HG03066 (cell line): ENCODE results near the gene SIL1.
"Not testable (repeated sequence)": the region's sequence is repeated elsewhere in the genome, so short reads cannot be mapped to it uniquely, and the experiment has no call there.

Source experiments
- ATAC-seq: cut with Tn5 transposase; IDR thresholded peaks from one replicate; pipeline ENCODE4 v1.9.1; 2021; ENCODE audit warnings: low read depth; ENCODE audit not compliant: unreplicated experiment

Gene SIL1

DNA sequence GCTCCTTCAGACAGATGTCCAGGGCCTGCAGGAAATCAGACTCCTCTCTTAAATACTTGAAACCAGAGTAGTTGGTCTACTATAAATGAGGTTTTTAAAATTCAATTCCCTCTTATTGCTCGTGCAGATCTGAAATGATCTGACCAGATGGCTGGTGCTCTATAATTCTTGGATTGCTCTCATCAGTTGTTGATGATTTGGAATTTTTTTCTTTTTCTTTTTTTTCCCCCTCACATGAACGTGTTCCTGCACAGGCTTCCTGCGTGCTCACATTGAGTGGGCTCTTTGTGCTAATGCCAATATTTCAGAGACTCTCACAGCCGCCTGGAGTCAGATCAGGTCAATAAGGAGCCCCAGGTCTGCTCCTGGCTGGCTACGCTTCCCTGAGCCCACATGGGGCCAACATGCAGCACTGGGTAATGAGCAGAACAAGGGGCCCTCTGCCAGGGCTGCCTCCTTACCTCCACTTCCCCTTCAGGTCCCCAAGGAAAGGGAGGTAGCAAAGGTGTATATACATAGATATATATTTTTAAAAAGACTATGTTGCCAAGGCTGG lies 82.0 kb downstream of the SIL1 start:
- ATAC-seq: no peak

DNA sequence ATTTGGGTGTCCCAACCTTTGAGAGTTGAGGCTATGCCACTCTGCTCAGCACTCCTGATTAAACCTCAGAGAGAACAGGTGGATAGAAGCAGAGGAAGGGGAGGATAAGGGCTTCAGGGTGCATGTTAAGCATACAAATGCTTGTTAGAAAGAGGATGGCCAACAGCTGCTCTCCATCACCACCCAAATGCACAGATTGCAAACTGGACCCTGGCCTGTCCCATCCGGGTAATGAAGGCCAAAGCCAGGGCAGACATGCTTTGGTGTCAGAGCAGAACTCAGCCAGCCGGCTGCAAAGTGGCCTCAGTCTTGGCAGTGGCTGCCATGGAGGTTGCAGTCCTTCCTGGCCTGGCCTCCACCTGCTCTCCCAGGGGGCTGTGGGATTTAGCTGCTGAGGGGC lies 84.3 kb downstream of the SIL1 start:
- ATAC-seq: no peak

DNA sequence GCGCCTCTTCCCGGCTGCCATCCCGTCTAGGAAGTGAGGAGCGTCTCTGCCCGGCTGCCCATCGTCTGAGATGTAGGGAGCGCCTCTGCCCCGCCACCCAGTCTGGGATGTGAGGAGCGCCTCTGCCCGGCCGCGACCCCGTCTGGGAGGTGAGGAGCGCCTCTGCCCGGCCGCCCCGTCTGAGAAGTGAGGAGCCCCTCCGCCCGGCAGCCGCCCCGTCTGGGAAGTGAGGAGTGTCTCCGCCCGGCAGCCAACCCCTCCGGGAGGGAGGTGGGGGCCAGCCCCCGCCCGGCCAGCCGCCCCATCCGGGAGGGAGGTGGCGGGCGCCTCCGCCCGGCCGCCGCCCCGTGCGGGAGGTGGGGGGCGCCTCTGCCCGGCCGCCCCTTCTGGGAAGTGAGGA lies 85.8 kb downstream of the SIL1 start:
- ATAC-seq: not testable (repeated sequence)

DNA sequence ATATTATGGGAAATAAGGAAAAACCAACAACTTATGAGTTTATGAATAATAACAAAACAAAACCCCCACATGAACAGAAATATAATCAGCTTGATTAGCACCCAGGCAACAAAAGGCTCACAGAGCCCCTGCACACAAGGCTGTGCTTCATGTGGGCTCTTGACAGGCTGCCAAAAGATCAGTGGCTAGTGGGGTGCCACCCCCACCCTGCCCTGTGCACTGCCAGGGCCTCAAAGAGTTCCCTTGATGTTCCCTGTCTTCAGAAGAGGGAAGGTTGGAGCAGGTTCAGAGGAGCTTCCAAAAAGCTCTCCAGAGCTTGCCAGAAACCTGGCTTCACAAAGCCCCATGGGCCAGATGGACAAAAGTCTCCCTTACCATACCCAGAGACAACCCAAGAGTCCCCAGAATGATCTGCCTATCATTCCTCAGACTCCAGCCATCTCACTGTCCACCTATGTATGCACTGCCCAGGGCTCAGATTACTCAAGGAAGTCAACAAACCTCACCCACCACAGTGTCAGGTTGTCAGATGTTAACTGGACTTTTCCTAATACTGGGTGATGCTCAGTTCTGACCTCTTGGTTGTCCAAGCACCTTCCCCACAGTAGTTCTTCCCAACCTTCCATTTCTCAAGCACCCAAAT lies 87.5 kb downstream of the SIL1 start:
- no peak for ATAC-seq

DNA sequence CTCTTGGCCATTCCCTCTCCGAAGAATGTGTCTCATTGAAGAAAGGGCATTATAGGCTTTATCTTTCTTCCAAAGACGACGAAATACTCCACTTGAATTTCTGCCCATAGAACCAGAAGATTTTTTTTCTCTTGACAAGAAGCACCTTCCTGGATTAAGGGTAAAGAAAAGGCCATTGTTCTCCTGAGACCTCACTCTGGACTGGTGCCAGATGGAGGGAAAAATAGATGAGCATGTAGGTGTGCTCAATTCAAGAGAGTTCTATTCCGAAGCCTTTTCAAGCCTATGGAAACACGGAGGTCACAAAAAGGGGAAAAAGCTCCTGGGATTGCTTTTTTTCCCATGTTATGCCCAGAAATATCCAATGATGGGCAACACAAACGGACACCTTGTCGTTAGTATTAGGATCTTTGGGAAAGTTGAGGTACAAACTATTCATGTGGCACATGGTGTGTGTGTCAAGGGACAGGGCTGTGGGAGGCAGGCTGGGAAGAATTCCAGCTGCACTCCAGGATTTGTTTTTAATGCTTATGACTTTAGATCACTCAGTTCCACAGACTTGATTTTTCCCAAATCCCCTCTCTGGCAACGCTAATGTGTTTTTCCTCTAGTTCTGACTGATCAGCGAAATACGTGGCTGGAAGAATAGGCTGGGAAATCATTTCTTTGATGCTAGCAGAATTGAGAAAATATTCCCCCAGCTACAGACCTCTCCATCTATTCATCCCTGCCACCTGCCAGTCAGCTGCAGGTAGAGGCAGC lies 89.9 kb downstream of the SIL1 start:
- ATAC-seq: no peak

DNA sequence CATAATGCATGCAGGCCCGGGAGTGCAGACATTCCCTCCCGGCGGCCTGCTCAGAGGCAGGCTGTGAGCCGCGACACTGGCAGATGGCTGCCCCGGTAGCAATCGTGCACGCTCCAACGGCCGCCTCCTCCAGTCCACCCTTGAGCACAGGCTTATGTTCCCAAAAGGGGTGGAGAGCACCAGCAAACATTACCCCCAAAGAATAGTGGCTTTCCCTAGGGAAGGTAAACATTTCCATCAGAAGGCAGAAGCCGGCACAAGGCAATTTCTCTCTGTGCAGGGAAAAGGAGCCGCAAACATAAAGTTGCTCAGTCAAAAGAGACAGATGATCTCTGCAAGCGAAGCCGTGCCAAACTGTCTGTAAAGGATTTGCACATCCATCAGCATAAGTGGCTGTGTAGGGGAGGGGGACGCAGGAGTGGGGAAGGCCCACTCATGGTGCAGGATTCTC lies 92.5 kb downstream of the SIL1 start:
- ATAC-seq: no peak

DNA sequence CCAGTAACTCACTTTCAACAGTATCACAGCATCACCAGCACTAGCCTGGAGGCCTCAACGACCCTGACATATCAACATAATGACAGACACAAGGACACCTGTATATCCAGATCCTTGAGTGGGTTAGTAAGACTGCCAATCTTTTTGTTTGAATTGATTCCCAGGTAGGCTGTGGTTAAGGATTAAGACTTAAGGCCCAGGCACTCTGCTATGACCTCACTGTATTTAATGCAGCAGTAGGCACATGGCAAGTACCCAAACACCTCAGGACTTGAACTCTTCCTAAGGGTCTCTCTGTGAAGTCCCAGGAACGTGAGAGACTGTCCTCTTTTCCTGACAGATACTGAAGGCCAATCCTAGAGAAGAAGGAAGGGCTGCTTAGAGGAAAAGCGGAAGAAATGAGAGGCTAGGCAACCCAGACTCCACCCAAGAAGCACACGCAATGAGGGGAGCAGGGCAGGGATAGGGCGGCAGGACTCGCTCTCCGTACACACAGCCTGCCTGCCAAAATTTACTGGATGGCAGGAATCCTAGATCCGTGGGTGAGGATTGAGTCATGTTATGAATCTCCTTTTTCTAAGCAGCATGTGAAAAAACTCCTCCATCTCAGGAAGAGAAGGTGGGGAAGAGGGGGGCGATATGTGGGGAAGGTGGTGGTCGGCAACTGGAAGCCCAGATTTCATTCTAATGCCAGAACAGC lies 93.4 kb downstream of the SIL1 start:
- ATAC-seq: no peak

DNA sequence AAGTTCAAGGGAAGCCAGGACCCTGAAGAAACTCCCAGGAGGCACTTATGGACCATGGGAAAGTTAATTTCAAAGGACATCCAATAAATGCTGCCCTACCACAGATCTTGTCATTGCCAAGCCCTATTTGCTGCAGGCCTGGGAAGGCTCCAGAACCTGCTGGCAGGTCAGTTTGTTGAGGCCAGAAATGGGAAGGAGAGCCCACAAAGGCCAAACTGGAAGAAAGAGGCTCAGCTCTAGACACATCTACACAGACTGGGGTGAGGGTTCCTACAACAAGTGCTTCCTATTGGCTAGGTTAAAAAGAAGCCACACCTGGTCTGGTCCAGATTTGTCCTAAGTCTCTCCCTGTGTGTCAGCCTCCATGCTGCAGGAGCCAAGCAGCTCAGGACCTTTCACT lies 94.4 kb downstream of the SIL1 start:
- ATAC-seq: no peak

DNA sequence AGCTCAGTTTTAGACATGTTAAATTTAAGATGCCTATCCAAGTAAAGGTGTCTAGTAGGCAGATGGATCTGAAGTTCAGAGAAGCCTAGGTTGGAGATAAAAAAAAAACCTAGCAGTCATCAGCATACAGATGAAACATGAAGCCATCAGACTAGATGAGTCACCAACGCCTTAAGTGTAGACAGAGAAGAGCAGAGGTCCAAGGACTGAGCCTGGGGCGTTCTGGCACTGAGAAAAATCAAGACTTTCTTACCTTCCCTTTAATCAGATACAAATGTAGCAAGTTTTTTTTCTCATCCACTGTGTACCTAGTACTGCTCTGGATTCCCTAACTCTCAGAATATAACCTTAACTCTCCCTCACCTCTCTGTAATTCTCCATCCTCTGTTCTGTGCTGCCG lies 97.3 kb downstream of the SIL1 start:
- ATAC-seq: no peak

DNA sequence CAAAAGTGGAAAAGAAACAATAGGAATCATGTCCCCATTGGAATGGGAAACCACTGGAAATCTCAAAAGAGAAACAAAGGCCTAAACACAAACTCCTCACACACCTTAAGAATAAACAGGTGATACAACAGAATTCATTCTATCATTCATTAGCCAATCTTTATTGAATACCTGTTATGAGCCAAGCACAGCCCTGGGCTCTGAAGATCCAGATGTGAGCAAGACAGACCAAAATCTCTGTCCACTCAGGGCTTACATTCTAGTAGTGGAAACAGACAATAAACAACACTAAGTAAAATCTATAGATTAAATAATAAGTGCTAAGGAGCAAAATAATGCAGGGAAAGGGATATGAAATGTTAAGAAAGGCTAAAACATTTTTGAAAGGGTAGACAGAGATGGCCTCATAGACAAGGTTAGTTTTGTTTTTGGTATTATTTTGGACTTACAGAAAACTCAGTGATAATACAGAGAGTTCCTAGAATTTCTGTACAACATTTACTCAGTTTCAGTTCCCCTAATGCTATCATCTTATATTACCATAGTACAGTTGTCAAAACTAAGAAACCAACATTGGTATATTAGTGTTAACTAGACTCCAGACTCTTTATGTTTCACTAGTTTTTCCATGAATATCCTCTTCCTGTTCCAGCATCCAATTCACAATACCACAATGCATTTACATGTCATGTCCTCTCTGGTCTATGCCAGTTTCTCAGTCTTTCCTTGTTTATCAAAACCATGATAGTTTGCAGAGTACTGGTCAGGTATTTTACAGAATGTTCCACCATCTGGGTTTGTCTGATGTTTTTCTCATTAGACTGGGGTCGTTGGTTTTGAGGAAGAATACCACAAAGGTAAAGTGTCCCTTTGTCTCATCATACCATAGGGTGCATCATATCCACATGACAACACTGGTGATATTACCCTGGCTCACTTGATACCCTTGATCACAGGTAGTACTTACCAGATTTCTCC lies 103.7 kb downstream of the SIL1 start:
- ATAC-seq: peak; percentile 96

DNA sequence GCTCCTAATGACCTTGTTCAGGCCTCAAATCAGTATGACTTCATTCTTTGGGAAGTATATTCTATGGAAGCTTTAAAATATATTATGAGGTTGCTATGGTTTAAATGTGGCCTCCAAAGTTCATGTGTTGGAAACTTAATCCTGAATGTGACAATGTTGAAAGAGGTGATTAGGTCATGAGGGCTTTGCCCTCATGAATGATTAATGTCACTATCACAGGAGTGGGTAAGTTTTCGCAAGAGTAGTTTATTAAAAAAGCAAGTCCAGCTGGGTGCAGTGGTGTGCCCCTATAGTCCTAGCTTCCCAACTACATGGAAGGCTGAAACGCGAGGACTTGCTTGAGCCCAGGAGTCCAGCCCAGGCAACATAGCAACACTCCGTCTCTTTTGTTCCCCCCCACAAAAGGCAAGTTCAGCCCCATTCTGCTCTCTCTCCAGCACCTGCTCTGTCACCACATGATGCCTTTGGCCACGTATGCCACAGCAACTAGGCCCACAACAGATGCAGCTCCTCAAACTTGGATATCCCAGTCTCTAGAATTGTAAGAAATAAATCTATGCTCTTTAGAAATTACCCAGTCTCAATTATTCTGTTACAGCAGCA lies 105.3 kb downstream of the SIL1 start:
- ATAC-seq: no peak

DNA sequence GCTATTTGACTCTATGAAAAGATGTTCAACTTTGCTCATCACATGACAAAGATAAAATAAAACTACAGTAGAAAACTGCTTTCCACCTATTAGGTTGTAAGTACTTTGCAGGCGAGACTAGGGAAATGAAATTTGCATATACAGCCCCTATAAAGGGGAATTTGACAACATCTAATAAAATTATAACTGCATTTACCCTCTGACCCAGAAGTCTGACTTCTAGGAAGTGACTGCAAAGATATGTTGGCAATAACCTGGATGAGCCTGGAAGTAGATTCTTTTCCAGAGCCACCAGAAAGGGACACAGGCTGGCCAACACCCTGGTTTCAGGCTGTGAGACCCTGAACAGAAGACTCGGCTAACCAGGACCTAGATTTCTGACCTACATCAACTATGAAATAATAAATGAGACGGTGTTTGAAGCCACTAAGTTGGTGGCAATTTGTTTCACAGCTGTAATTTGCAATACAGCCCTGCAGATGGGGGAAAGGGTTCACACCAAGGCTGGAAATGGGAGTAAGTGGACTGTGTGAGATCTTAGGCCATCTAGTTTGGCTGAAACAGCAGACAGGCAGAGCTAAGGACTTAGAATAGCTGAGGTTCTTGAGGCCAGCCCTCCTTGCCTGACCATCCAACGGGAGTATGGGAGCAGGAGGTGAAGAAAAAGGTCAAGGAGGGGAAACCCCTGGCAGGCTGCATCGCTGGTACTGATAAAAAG lies 106.6 kb downstream of the SIL1 start:
- ATAC-seq: no peak

DNA sequence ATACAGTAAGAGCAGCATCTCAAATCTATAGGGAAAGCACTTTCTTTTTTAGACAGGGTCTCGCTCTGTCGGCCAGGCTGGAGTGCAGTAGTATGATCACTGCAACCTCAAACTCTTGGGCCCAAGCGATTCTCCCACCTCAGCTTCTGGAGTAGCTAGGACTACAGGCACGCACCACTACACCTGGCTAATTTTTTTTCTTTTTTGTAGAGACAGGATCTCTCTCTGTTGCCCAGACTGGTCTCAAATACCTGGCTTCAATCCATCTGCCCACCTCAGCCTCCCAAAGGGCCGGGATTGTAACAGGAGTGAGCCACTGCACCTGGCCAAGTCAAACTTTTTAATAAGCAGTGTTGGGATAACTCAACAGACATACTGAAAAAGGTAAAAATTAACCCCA lies 107.6 kb downstream of the SIL1 start:
- ATAC-seq: no peak

DNA sequence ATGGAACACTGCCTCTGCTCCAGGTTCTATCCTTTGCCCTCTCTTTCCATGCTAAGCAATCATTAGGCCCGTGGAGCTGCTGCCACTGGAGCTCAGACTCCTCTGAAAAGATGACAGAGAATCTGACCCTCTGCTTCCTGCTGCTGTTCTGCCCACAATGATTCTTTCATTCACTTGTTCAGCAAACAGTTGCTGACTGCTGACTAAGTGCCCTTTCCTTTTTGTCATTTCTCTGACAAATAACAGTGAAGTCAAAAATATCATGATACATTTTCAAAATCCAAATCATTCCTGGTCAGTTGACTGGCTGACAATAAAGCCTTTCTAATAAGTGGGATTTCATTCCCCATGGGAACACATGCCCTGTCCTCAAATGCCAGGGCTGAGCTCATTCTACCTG lies 110.1 kb downstream of the SIL1 start:
- no peak for ATAC-seq

DNA sequence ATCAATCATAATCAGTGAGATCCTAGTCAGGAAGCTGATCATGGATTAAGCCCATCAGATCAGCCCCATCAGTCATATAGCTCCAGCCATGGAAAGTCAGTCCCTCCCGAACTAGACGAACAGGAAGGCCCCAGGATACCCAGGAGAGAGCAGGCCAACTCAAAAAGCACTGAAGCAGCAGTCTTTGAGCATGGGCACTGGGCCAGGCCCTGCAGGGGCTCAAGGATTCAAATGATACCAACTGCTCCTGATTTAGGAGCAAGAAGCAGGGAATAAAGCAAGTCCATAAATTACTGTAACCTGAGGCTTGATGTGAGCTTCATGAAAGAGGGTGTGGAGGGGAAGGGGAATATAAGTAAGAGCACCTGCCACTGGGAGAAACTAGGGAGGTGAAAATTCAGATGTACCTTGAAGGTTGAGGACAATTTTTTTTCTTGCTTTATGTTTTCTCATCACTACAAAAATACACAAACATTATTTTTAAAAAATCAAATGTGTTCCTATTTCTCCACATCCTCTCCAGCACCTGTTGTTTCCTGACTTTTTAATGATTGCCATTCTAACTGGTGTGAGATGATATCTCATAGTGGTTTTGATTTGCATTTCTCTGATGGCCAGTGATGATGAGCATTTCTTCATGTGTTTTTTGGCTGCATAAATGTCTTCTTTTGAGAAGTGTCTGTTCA lies 115.2 kb downstream of the SIL1 start:
- ATAC-seq: no peak

DNA sequence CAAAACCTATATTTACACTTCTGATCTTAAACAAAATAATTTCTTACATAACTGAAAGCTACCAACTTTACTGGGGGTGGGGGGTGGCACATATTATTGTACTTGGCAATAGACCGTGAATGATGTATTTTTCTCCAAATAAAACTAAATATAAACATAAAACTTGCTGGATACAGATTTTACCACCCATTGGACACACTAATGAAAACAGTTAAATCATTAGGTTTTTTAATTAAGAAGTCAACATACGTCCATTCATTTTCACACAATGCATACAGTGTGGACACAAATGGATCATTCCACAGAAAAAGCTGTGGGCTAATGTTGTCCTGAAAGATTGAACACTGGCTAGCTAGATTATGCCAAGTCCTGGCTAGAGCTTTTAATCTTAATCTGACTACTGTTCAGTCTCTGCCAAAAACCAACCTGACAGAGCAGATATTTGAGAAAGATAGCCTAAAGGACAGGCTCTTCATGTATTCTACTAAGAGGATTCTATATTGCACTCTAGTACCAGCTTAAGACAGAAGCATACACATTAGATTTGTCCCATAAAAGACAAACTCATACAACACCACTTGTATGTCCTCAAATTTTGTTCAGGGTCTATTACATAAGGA lies 118.1 kb downstream of the SIL1 start:
- no peak for ATAC-seq

DNA sequence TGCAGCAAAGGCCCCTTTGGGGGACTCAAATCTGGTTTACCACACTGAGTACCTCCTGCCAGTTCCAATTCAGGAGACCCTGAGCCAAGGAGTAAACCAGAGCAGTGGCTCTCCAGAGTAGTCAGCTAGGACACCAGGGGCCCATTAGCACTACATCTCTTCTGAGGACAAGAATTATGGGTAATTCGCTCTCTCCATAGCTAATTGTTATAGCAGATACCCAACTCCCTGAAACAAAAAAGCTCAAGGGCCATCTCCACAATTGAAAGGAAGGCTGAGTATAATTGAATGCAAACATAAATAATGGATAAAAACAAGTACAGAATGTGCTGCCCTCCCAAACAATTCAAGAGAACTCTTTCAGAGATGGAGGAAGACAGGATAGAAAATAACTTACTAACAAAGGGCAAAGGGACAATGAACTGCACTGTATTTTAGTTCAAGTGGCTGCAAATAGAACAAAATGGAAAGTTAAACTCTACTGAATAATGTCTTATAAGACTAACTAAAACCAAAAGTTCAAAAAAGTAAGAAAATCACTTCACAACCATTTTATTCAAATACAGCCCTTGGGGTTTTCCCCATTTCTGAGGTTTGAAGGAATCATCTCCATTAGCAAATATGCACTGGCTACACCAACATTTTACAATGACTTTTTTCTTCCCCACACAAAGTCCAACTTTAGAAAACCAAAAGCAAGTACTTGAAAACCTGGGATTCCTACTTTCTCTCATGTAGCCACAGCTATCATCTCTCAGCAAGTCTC lies 118.8 kb downstream of the SIL1 start:
- no peak for ATAC-seq

DNA sequence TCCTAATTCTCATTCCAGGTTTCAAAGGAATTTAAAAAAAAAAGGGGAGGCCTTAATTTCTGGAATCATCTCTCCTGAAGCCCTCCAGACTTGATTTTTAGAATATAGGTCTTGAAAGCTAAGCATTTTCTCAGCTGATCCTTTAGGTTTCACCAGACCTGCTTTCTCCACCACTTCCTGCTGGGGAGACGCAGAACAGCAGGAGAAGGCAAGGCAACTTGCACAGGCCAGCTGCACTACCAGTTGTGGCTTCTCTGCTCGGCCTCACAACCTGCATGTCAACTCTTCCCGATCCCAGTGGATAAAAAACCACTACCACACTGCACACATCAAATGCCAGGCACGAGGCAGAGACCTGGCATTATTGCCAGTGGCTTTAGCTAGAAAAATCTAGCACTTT lies 119.8 kb downstream of the SIL1 start:
- ATAC-seq: no peak
